ENCODE results near the gene RGS2. TPM values are rescaled to one million over a fixed set of nuclear protein-coding genes. Genes with fewer than 3 reads are reported as not detected.

The RGS2 gene
- total and polyA plus RNA-seq, 9 of the 15 experiments (the other 6 are each of a cell fraction or from before 2014, with no cell fraction given) = 2.5 to 5.4 (median 3.8) TPM

DNA sequence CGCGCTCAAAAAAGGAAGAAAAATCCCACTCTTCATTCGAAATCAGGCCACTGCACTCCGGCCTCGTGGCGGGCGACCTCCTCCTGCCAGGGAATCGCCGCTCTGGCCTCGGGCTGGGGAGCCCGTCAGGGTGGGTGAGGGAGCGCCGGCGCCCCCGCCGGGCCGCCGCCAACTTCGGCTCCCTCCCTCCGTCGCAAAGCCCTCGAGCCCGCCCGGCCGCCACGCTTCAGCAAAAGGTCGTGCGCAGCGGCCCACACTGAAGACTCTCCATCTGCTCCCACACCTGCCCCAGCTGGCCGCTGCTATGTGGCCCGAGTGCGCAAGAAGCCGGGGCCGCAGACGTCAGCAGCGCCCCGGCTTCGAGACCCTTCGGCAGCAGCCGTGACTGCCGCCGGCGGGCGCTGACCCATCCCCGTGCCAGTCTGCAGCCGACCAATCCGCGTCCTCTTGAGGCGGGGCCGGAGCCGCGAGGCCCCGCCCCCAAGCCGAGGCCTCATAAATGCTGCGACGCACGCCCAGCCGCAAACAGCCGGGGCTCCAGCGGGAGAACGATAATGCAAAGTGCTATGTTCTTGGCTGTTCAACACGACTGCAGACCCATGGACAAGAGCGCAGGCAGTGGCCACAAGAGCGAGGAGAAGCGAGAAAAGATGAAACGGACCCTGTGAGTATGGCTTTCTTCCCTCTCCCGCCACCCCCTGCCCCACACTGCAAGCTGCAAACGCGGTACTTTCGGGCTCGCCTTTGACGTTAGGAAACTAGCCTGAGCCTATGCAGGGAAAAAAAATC lies at the start of gene RGS2 (continued):
- TF ChIP-seq, protein P1, sequence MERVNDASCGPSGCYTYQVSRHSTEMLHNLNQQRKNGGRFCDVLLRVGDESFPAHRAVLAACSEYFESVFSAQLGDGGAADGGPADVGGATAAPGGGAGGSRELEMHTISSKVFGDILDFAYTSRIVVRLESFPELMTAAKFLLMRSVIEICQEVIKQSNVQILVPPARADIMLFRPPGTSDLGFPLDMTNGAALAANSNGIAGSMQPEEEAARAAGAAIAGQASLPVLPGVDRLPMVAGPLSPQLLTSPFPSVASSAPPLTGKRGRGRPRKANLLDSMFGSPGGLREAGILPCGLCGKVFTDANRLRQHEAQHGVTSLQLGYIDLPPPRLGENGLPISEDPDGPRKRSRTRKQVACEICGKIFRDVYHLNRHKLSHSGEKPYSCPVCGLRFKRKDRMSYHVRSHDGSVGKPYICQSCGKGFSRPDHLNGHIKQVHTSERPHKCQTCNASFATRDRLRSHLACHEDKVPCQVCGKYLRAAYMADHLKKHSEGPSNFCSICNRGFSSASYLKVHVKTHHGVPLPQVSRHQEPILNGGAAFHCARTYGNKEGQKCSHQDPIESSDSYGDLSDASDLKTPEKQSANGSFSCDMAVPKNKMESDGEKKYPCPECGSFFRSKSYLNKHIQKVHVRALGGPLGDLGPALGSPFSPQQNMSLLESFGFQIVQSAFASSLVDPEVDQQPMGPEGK (CRISPR knock-in tag; IDR thresholded peaks at IDR 0.05; ENCODE audit: borderline replicate concordance) = no peak
- no peak for TF ChIP-seq NFE2 (IDR thresholded peaks at IDR 0.05; ENCODE audit: low read depth)
- no peak for TF ChIP-seq ELK3 (CRISPR knock-in tag; IDR thresholded peaks at IDR 0.05)
- no peak for TF ChIP-seq ZBTB26 (CRISPR knock-in tag; IDR thresholded peaks at IDR 0.05)
- TF ChIP-seq, protein P2, sequence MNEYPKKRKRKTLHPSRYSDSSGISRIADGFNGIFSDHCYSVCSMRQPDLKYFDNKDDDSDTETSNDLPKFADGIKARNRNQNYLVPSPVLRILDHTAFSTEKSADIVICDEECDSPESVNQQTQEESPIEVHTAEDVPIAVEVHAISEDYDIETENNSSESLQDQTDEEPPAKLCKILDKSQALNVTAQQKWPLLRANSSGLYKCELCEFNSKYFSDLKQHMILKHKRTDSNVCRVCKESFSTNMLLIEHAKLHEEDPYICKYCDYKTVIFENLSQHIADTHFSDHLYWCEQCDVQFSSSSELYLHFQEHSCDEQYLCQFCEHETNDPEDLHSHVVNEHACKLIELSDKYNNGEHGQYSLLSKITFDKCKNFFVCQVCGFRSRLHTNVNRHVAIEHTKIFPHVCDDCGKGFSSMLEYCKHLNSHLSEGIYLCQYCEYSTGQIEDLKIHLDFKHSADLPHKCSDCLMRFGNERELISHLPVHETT (CRISPR knock-in tag; conservative IDR thresholded peaks at IDR 0.05 in 1 of 2, IDR thresholded peaks at IDR 0.05 in 1 of 2) = no peak
- no peak for TF ChIP-seq FOXJ2 (tag; IDR thresholded peaks at IDR 0.05)
- peak; percentile 54 for TF ChIP-seq RNF2 (IDR thresholded peaks at IDR 0.05)
- no peak for TF ChIP-seq ZNF239 (CRISPR knock-in tag; IDR thresholded peaks at IDR 0.05)
- no peak for TF ChIP-seq CHD2 (IDR thresholded peaks at IDR 0.05; ENCODE audit: low read depth, low read length)
- TF ChIP-seq MCM5 (IDR thresholded peaks at IDR 0.05; ENCODE audit: low read depth) = no peak
- no peak for TF ChIP-seq ADNP (tag; IDR thresholded peaks at IDR 0.05)
- TF ChIP-seq, protein P3, sequence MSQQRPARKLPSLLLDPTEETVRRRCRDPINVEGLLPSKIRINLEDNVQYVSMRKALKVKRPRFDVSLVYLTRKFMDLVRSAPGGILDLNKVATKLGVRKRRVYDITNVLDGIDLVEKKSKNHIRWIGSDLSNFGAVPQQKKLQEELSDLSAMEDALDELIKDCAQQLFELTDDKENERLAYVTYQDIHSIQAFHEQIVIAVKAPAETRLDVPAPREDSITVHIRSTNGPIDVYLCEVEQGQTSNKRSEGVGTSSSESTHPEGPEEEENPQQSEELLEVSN (IDR thresholded peaks at IDR 0.05; ENCODE audit: borderline replicate concordance in 1 of 2, extremely low read depth in 1 of 2, insufficient read depth in 1 of 2, insufficient read length in 1 of 2, low read depth in 1 of 2, low read length in 1 of 2, poor library complexity in 1 of 2, severe bottlenecking in 1 of 2) = peak; percentile 91 to 93
- TF ChIP-seq, protein P4, sequence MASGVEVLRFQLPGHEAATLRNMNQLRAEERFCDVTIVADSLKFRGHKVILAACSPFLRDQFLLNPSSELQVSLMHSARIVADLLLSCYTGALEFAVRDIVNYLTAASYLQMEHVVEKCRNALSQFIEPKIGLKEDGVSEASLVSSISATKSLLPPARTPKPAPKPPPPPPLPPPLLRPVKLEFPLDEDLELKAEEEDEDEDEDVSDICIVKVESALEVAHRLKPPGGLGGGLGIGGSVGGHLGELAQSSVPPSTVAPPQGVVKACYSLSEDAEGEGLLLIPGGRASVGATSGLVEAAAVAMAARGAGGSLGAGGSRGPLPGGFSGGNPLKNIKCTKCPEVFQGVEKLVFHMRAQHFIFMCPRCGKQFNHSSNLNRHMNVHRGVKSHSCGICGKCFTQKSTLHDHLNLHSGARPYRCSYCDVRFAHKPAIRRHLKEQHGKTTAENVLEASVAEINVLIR (CRISPR knock-in tag; IDR thresholded peaks at IDR 0.05) = no peak
- TF ChIP-seq TBP (optimal IDR thresholded peaks at IDR 0.05; ENCODE audit: low read depth, low read length) = peak; percentile 98
- TF ChIP-seq TAF7 (tag; IDR thresholded peaks at IDR 0.05) = peak; percentile 92
- TF ChIP-seq CBFB (CRISPR knock-in tag; IDR thresholded peaks at IDR 0.05) = no peak
- no peak for TF ChIP-seq ZNF197 (CRISPR knock-in tag; IDR thresholded peaks at IDR 0.05; ENCODE audit: low read depth)
- TF ChIP-seq POLR2G (IDR thresholded peaks at IDR 0.05; ENCODE audit: low read depth, low read length) = peak; percentile 99
- TF ChIP-seq HDAC2 (IDR thresholded peaks at IDR 0.05) = peak; percentile 65; the same call in 1 of the 2 replicates
